Hepatocyte (in vitro differentiated cells): ENCODE results near the gene NAB2. TPM values are rescaled to one million over a fixed set of nuclear protein-coding genes. Genes with fewer than 3 reads are reported as not detected.

Experiments
- DNase-seq: peaks from one replicate; pipeline ENCODE4 v3.0.0-alpha.2; 2016; ENCODE audit warnings: low spot score
- H2AFZ ChIP-seq: fragments of 200-600 bp; sonication (generic); 2 replicates; pipeline ENCODE4 v1.6.0; 2016; ENCODE audit warnings: antibody characterized with exemption, mild to moderate bottlenecking
- H3K27ac ChIP-seq: fragments of 200-600 bp; sonication (generic); 2 replicates; pipeline ENCODE4 v1.5.1; 2016; ENCODE audit warnings: mild to moderate bottlenecking
- H3K27me3 ChIP-seq: fragments of 200-600 bp; sonication (generic); 2 replicates; pipeline ENCODE4 v1.6.1; 2016
- H3K36me3 ChIP-seq: fragments of 200-600 bp; sonication (generic); replicated peaks from 2 replicates; pipeline ENCODE4 v1.5.1; 2016; ENCODE audit warnings: low read depth; ENCODE audit not compliant: insufficient read depth
- H3K4me1 ChIP-seq: fragments of 200-600 bp; sonication (generic); 2 replicates; pipeline ENCODE4 v1.5.1; 2016; ENCODE audit warnings: mild to moderate bottlenecking, moderate library complexity; ENCODE audit not compliant: insufficient read depth
- H3K4me2 ChIP-seq: fragments of 200-600 bp; sonication (generic); 2 replicates; pipeline ENCODE4 v1.6.0; 2016
- H3K4me3 ChIP-seq: fragments of 200-600 bp; sonication (generic); 2 replicates; pipeline ENCODE4 v1.5.1; 2016; ENCODE audit warnings: mild to moderate bottlenecking
- H3K79me2 ChIP-seq: fragments of 200-600 bp; sonication (generic); 2 replicates; pipeline ENCODE4 v1.6.0; 2017; ENCODE audit warnings: mild to moderate bottlenecking
- H3K9me2 ChIP-seq: fragments of 200-600 bp; sonication (generic); replicated peaks from 2 replicates; pipeline ENCODE4 v1.6.0; 2017; ENCODE audit warnings: mild to moderate bottlenecking; ENCODE audit not compliant: insufficient read depth
- H3K9me3 ChIP-seq: fragments of 200-600 bp; sonication (generic); 2 replicates; pipeline ENCODE4 v1.5.1; 2016; ENCODE audit warnings: low read depth, mild to moderate bottlenecking
- H4K20me1 ChIP-seq: fragments of 200-600 bp; sonication (generic); 2 replicates; pipeline ENCODE4 v1.6.0; 2016; ENCODE audit warnings: mild to moderate bottlenecking; ENCODE audit not compliant: insufficient read depth, poor library complexity, severe bottlenecking
- CTCF ChIP-seq: fragments of 200-600 bp; sonication (generic); IDR thresholded peaks from 2 replicates; pipeline ENCODE4 v1.5.1; 2016; ENCODE audit warnings: antibody characterized with exemption, mild to moderate bottlenecking; ENCODE audit not compliant: poor library complexity
- EZH2 ChIP-seq: fragments of 200-600 bp; sonication (generic); IDR thresholded peaks from 2 replicates; pipeline ENCODE4 v1.6.1; 2016; ENCODE audit warnings: antibody characterized with exemption, mild to moderate bottlenecking, borderline replicate concordance
- EZH2phosphoT487 ChIP-seq: fragments of 200-600 bp; sonication (generic); IDR thresholded peaks from one replicate; pipeline ENCODE4 v1.6.1; 2018; ENCODE audit warnings: antibody characterized with exemption, mild to moderate bottlenecking, low read depth, moderate library complexity; ENCODE audit not compliant: unreplicated experiment, severe bottlenecking
- WGBS: methylation state at CpG from one replicate; pipeline ENCODE4 v1.1.6; 2016; ENCODE audit warnings: low lambda C conversion rate; ENCODE audit errors: missing lambda C conversion rate; 5-methylcytosine and 5-hydroxymethylcytosine counted together
- polyA plus RNA-seq: library from polyadenylated mRNA; unstranded; fragments of >200 nt; fragmentation: Nextera tagmentation; extraction: Ambion mirVana; gene quantifications from 2 replicates; pipeline ENCODE4 v1.2.1, GENCODE V29; 2016
- total RNA-seq: library from RNA; depleted of rRNA; stranded (reverse); fragments of >200 nt; gene quantifications from 2 replicates; pipeline ENCODE4 v1.2.3, GENCODE V29; 2014

NAB2 gene
- total and polyA plus RNA-seq, 2 experiments from 2014 or later: 12.3 to 21.9 TPM

GRCh38 chr12:57141249-57141648 is 52.3 kb downstream of the NAB2 start:
- H3K4me1 ChIP-seq: peaks cover 36% of the 10 kb centered on the region
- peaks cover 10% of the 10 kb centered on the region for H4K20me1 ChIP-seq
- 91% methylated on average over 8 of the region's 8 CpGs for WGBS

GRCh38 chr12:57142121-57142520 is 53.2 kb downstream of the NAB2 start:
- no peaks in the 10 kb centered on the region for H3K36me3 ChIP-seq
- H3K27ac ChIP-seq: no peak overlapping the region
- no peaks in the 10 kb centered on the region for H3K27me3 ChIP-seq
- H3K79me2 ChIP-seq: peaks cover 74% of the 10 kb centered on the region
- H3K9me3 ChIP-seq: no peaks in the 10 kb centered on the region
- no peak overlapping the region for H2AFZ ChIP-seq
- H3K9me2 ChIP-seq: no peaks in the 10 kb centered on the region
- no peak overlapping the region for H3K4me2 ChIP-seq
- 91% methylated on average over 9 of the region's 9 CpGs for WGBS
- no peak for DNase-seq
- TF ChIP-seq EZH2phosphoT487 (no peak), EZH2 (no peak), CTCF (no peak)
- H3K4me1 ChIP-seq: peaks cover 34% of the 10 kb centered on the region
- no peak overlapping the region for H3K4me3 ChIP-seq
- H4K20me1 ChIP-seq: peaks cover 7% of the 10 kb centered on the region

More at GRCh38 chr12:57141249-57141648, 52.3 kb downstream of the NAB2 start:
- no peak for TF ChIP-seq EZH2phosphoT487
- no peak for TF ChIP-seq EZH2
- no peak for TF ChIP-seq CTCF
- H3K27me3 ChIP-seq: no peaks in the 10 kb centered on the region
- H3K36me3 ChIP-seq: no peaks in the 10 kb centered on the region
- no peaks in the 10 kb centered on the region for H3K9me3 ChIP-seq
- DNase-seq: no peak
- H3K9me2 ChIP-seq: no peaks in the 10 kb centered on the region
- peaks cover 82% of the 10 kb centered on the region for H3K79me2 ChIP-seq
- H3K4me3 ChIP-seq: no peak overlapping the region
- H3K4me2 ChIP-seq: no peak overlapping the region
- no peak overlapping the region for H2AFZ ChIP-seq
- no peak overlapping the region for H3K27ac ChIP-seq

DNA sequence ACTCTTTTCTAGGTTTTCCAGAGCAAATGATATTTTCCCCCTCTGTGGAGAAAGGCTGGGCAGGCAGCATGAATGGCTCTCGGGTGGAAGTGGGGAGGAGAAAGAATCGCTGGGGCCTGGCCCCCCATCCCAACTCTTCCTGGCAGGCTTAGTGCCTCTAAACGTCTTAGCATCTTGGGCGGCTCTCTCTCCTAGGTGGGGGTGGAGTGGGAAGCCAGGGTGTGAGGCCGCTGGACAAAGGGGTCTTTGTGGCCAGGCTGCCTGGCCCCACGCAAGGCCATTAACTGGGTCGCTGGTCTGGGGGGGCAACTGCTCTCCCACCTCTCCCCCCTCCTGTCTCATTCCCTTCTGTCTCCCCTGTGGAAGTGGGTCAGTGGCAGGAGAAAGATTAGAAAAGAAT is 53.8 kb downstream of the NAB2 start:
- no peaks in the 10 kb centered on the region for H3K9me2 ChIP-seq
- no peak overlapping the region for H3K27ac ChIP-seq
- no peak overlapping the region for H2AFZ ChIP-seq
- H3K4me1 ChIP-seq: peaks cover 37% of the 10 kb centered on the region
- WGBS: 85% methylated on average over 7 of the region's 7 CpGs
- H3K4me2 ChIP-seq: no peak overlapping the region
- no peak for DNase-seq
- peaks cover 67% of the 10 kb centered on the region for H3K79me2 ChIP-seq
- TF ChIP-seq EZH2 (no peak), CTCF (no peak), EZH2phosphoT487 (no peak)
- H3K9me3 ChIP-seq: no peaks in the 10 kb centered on the region
- peaks cover 7% of the 10 kb centered on the region for H4K20me1 ChIP-seq
- H3K4me3 ChIP-seq: no peak overlapping the region
- no peaks in the 10 kb centered on the region for H3K36me3 ChIP-seq
- no peaks in the 10 kb centered on the region for H3K27me3 ChIP-seq

- TF ChIP-seq CTCF (no peak), EZH2phosphoT487 (no peak), EZH2 (no peak)
- no peaks in the 10 kb centered on the region for H4K20me1 ChIP-seq
- H3K4me1 ChIP-seq: peaks cover 37% of the 10 kb centered on the region
- no peaks in the 10 kb centered on the region for H3K36me3 ChIP-seq
- no peak overlapping the region for H2AFZ ChIP-seq
- peaks cover 60% of the 10 kb centered on the region for H3K79me2 ChIP-seq
- no peaks in the 10 kb centered on the region for H3K9me2 ChIP-seq
- no peaks in the 10 kb centered on the region for H3K9me3 ChIP-seq
- no peak overlapping the region for H3K4me2 ChIP-seq
- no peaks in the 10 kb centered on the region for H3K27me3 ChIP-seq
- DNase-seq: no peak
- WGBS: 85% methylated on average over 4 of the region's 4 CpGs
- H3K27ac ChIP-seq: no peak overlapping the region
- no peak overlapping the region for H3K4me3 ChIP-seq
Observed at GRCh38 chr12:57143454-57143853, 54.5 kb downstream of the NAB2 start.
